Muscle layer of colon (tissue), 2 donors: ENCODE measurements around the gene HOMEZ.
"Not testable (repeated sequence)": the region's sequence is repeated elsewhere in the genome, so short reads cannot be mapped to it uniquely, and the experiment has no call there.

ENCODE experiments used
- H3K27ac ChIP-seq: one replicate; pipeline ENCODE4 v1.7.0; 2013; ENCODE audit warnings: low read depth, mild to moderate bottlenecking, low read length, moderate library complexity
- H3K27me3 ChIP-seq, 2 donors: one replicate each; pipeline ENCODE4 v1.7.0; 2013; ENCODE audit warnings: low read length in 2 of 2, mild to moderate bottlenecking in 2 of 2; ENCODE audit not compliant: insufficient read depth in 2 of 2, control insufficient read depth in 1 of 2
- H3K36me3 ChIP-seq: one replicate; pipeline ENCODE4 v1.7.0; 2013; ENCODE audit warnings: mild to moderate bottlenecking, low read length; ENCODE audit not compliant: insufficient read depth
- H3K4me1 ChIP-seq: one replicate; pipeline ENCODE4 v1.7.0; 2013; ENCODE audit warnings: mild to moderate bottlenecking, low read length; ENCODE audit not compliant: insufficient read depth
- H3K4me3 ChIP-seq, 2 donors: one replicate each; pipeline ENCODE4 v1.7.0; 2013; ENCODE audit warnings: low read length in 2 of 2, low read depth in 1 of 2, mild to moderate bottlenecking in 1 of 2, moderate library complexity in 1 of 2
- H3K9ac ChIP-seq: one replicate; pipeline ENCODE4 v1.7.0; 2013; ENCODE audit warnings: low read length
- H3K9me3 ChIP-seq: one replicate; pipeline ENCODE4 v1.7.0; 2013; ENCODE audit warnings: mild to moderate bottlenecking, low read length
- donor health status: abdominal sarcoma.
- donor health status: Adenocarcinoma of cecum.

Gene HOMEZ, protein sequence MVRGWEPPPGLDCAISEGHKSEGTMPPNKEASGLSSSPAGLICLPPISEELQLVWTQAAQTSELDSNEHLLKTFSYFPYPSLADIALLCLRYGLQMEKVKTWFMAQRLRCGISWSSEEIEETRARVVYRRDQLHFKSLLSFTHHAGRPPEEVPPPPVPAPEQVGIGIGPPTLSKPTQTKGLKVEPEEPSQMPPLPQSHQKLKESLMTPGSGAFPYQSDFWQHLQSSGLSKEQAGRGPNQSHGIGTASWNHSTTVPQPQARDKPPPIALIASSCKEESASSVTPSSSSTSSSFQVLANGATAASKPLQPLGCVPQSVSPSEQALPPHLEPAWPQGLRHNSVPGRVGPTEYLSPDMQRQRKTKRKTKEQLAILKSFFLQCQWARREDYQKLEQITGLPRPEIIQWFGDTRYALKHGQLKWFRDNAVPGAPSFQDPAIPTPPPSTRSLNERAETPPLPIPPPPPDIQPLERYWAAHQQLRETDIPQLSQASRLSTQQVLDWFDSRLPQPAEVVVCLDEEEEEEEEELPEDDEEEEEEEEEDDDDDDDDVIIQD

DNA sequence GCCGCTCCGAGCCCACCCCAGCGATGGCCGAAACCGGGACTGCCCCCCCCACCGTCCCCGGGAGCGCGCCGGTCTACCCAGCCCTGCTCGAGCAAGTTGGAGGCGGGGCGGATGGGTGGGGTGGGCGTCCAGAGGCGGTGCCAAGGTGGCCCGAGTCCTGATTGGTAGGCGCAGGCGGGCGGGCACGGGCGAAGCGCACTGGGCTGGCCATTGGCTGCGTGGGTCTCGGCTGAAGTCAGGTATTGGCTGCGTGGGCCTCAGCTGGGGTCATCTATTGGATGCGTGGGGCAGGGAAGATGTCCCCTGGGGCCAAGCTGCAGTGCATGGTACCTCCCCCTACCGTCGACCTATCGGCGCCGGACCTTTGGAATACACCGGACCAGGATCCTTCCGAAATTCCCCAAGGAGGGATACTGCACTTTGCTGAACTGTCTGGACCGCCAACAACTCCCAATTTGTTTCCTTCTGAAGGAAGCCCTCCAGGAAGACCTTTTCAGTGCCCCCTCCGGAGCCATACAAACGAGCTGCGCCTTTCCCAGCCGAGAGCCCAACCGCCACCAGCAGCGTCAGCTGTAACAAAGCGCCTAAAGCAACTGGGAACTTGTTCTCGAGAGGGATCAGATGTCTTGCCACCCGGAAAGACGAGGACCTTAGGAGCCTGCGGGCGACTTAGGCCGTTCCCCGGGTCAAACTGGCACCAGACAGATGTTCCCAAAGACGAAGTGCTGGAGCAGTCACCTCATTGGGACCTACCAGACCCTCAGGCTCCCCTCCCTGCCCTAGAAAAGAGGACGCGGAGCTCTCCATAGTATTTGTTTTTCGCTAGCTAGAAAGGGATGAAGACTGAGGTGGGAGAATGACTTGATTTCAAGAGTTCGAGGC is at the start of gene HOMEZ:
HOMEZ (minus strand) TSS at position 113 of the 882 bp plus-strand sequence. CDS start 180 bp downstream, outside the sequence.
- peak within 1 kb of the TSS; percentile 91 to 98 for H3K4me3 ChIP-seq
- peak within 1 kb of the TSS; percentile 99 for H3K9ac ChIP-seq
- peaks cover 22% of the 10 kb centered on the region for H3K4me1 ChIP-seq
- no peaks in the 10 kb centered on the region for H3K36me3 ChIP-seq
- no peaks in the 10 kb centered on the region for H3K27me3 ChIP-seq
- no peaks in the 10 kb centered on the region for H3K9me3 ChIP-seq
- peak within 1 kb of the TSS; percentile 99 for H3K27ac ChIP-seq

DNA sequence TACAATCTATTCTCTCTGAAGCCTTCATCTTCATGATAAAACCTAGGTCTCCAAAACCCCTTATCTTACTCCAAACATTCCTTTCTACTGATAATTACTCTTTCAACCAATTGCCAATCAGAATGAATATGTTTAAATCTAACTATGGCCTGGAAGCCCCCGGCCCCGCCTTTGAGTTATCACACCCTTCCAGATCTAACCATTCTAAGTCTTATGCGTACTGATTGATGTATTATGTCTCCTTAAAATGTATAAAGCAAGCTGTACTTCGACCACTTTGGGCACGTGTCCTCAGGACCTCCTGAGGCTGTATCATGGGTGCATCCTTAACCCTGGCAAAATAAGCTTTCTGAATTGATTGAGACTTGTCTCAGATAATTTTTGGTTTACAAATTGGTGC is 49.7 kb upstream of the HOMEZ start:
- no peak overlapping the region for H3K27ac ChIP-seq
- no peak overlapping the region for H3K9ac ChIP-seq
- H3K4me1 ChIP-seq, result no peaks in the 10 kb centered on the region
- no peak overlapping the region for H3K4me3 ChIP-seq
- no peaks in the 10 kb centered on the region for H3K27me3 ChIP-seq
- H3K36me3 ChIP-seq, result no peaks in the 10 kb centered on the region
- H3K9me3 ChIP-seq, result no peaks in the 10 kb centered on the region

DNA sequence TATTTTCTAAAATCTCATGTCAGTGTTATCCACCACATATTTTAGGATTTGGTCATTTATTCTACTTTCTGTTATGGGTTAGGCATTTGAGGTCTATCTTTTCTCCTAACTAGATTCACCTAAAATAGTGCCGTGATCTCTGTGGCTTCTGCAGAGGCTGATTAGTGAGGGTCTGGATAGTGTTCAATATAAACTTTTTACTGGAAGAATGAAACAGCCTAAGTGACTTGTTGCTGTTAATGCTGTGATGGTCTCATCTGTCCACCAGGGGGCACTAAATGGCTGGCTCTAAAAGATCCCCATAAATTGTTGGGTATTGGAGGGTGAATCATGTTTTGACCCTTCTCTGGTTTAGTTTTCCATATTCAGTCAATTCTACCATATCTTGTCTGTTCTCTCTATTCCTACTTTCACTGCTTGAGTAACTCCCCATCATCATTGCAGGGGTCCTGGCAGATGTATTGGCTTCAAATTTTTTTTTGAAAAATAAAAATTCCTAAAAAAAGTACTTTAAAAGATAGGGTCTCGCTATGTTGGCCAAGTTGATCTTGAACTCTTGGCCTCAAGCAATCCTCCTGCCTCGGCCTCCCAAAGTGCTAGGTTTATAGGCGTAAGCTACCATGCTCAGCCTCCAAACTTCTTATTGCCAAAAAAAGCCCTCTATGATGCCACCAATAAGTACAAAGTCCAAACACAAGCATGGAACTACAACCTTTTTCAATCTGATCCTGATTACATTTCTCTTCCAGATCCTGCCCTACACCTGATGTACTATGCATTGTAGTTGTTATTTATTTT is 42.2 kb upstream of the HOMEZ start:
- H3K27ac ChIP-seq, result no peak overlapping the region

DNA sequence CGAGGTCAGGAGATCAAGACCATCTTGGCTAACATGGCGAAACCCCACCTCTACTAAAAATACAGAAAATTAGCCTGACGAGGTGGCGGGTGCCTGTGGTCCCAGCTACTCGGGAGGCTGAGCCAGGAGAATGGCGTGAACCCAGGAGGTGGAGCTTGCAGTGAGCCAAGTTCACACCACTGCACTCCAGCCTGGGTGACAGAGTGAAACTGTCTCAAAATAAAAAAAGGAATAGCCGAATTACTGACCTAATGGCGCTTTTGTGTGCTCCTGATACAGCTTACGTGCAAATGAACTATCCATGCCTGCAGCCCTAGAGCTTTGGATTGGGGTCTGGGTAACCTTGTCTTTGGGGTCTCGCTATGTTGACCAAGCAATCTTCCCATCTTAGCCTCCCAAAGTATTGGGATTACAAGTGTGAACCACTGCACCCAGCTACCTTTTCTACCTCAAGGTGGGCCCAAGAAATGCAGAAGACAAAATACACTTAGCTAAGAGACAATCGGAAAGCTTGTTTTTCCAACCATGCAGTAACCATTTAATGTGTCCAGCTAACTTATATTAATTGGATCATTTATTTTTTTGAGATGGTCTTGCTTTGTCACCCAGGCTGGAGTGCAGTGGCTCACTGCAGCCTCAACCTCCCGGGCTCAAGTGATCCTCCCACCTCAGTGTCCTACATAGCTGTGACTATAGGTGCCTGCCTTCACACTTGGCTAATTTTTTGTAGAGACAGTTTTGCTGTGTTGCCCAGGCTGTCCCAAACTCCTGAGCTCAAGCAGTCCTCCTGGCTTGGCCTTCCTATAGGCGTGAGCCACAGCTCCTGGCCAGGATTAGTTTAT is 40.8 kb upstream of the HOMEZ start:
- no peak overlapping the region for H3K4me3 ChIP-seq
- no peak overlapping the region for H3K27ac ChIP-seq
- no peak overlapping the region for H3K9ac ChIP-seq
- no peaks in the 10 kb centered on the region for H3K27me3 ChIP-seq
- H3K36me3 ChIP-seq, result peaks cover 28% of the 10 kb centered on the region
- H3K9me3 ChIP-seq, result no peaks in the 10 kb centered on the region
- H3K4me1 ChIP-seq, result peaks cover 18% of the 10 kb centered on the region

More for the DNA sequence above, 42.2 kb upstream of the HOMEZ start:
- Histone ChIP-seq H3K4me3 (no peak overlapping the region), H3K9me3 (no peaks in the 10 kb centered on the region), H3K9ac (no peak overlapping the region), H3K36me3 (peaks cover 20% of the 10 kb centered on the region), H3K27me3 (no peaks in the 10 kb centered on the region), H3K4me1 (peaks cover 8% of the 10 kb centered on the region)

DNA sequence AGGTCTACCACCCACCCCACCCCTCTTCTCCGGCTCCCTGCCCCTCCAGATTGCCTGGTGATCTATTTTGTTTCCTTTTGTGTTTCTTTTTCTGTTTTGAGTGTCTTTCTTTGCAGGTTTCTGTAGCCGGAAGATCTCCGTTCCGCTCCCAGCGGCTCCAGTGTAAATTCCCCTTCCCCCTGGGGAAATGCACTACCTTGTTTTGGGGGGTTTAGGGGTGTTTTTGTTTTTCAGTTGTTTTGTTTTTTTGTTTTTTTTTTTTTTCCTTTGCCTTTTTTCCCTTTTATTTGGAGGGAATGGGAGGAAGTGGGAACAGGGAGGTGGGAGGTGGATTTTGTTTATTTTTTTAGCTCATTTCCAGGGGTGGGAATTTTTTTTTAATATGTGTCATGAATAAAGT is 39.8 kb upstream of the HOMEZ start:
- peaks cover 18% of the 10 kb centered on the region for H3K4me1 ChIP-seq
- peaks cover 28% of the 10 kb centered on the region for H3K36me3 ChIP-seq
- H3K9ac ChIP-seq, H3K9me3 ChIP-seq, H3K4me3 ChIP-seq, H3K27ac ChIP-seq, H3K27me3 ChIP-seq: not testable (repeated sequence)

DNA sequence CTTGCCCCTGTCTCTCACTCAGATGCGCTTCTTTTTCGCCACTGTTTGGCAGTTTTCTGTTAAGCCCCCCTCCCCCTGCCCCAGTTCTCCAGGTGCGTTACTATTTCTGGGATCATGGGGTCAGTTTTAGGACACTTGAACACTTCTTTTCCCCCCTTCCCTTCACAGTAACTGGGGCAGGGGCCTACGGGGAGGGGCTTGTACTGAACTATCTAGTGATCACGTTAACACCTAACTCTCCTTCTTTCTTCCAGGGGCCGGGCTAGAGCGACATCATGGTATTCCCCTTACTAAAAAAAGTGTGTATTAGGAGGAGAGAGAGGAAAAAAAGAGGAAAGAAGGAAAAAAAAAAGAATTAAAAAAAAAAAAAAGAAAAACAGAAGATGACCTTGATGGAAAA is 39.1 kb upstream of the HOMEZ start:
- Histone ChIP-seq H3K36me3 (peaks cover 28% of the 10 kb centered on the region), H3K27ac (no peak overlapping the region), H3K27me3 (no peaks in the 10 kb centered on the region), H3K9ac (no peak overlapping the region), H3K4me3 (no peak overlapping the region), H3K4me1 (peaks cover 24% of the 10 kb centered on the region), H3K9me3 (no peaks in the 10 kb centered on the region)

DNA sequence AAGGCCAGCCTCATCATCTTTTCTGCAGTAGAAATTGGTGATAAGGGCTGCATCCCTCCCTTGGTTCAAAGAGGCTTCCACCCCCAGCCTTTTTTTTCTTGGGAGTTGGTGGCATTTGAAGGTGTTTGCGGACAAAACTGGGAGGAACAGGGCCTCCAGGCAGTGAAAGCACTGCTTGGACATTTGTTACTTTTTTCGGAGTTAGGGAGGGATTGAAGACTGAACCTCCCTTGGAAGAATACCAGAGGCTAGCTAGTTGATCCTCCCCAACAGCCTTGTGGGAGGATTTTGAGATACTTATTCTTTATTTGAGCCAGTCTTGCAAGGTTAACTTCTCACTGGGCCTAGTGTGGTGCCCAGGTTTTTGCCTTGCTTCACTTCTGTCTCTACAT is 38.5 kb upstream of the HOMEZ start:
- Histone ChIP-seq H3K4me3 (no peak overlapping the region), H3K27ac (no peak overlapping the region), H3K4me1 (peaks cover 24% of the 10 kb centered on the region), H3K9ac (no peak overlapping the region), H3K27me3 (no peaks in the 10 kb centered on the region), H3K9me3 (no peaks in the 10 kb centered on the region), H3K36me3 (peaks cover 32% of the 10 kb centered on the region)

DNA sequence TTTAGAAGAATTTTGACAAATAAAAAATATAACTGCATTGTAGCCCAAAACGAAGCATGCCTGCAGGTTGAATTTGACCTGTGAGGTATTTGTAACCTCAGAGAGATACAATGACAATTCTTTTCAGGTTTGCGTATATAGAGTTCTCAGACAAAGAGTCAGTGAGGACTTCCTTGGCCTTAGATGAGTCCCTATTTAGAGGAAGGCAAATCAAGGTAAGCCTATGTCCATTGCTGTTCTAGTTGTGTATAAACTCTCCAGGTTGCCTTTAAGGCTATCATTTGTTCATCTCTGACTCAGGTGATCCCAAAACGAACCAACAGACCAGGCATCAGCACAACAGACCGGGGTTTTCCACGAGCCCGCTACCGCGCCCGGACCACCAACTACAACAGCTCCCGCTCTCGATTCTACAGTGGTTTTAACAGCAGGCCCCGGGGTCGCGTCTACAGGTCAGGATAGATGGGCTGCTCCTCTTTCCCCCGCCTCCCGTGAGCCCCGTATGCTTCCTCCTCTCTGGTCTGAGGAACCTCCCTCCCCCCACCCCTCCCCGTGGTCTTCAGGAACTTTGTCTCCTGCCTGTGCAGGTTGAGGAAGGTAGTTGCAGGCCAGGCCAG is 38.0 kb upstream of the HOMEZ start:
- H3K4me1 ChIP-seq, result peaks cover 24% of the 10 kb centered on the region
- H3K36me3 ChIP-seq, result peaks cover 35% of the 10 kb centered on the region
- H3K27ac ChIP-seq, result no peak overlapping the region
- H3K27me3 ChIP-seq, result no peaks in the 10 kb centered on the region
- no peaks in the 10 kb centered on the region for H3K9me3 ChIP-seq
- H3K4me3 ChIP-seq, result no peak overlapping the region
- no peak overlapping the region for H3K9ac ChIP-seq

DNA sequence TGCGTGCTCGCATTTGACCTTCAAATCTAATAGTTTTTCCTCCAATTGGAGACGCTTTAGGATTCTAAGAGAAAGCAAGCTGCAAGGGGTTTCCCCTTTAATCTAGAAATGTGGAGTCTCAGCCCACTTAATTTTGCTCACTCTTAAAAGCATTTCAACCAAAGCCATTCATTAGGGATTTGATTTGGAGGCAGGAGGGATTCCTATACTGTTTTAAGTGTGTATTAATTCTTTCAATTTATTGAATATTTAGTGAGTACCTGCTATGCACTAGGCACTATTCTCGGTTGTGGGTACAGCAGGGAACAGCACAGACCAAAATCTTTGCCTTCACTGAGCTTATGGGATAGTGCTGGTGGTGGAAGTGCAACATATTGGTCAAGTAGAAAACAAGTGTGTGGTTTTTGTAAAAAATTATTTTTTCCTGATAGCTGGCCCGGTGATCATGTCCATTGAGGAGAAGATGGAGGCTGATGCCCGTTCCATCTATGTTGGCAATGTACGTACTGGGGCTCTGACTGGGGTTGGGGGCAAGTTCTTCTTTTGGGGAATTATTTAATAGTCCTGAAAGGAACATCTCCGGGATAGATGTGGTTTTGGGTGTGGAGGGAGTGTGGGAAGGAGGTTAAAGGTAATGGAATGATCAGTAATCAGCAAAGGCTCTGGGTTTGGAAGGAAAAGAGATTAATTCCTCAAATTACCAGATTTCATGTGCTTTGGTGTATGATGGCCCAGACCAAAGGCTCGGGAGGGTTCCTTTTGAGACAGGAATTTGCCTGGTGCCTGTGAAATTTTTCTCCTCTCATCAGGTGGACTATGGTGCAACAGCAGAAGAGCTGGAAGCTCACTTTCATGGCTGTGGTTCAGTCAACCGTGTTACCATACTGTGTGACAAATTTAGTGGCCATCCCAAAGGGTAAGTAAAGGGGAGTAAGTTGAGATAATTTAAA is 36.9 kb upstream of the HOMEZ start:
- Histone ChIP-seq H3K4me1 (peaks cover 20% of the 10 kb centered on the region), H3K9me3 (no peaks in the 10 kb centered on the region), H3K4me3 (peak overlapping the region; percentile 72 to 74), H3K27me3 (no peaks in the 10 kb centered on the region), H3K36me3 (peaks cover 35% of the 10 kb centered on the region), H3K27ac (peak overlapping the region; percentile 92), H3K9ac (peak overlapping the region; percentile 62)
